ENCODE results near the gene PHACTR1. TPM values are rescaled to one million over a fixed set of nuclear protein-coding genes. Genes with fewer than 3 reads are reported as not detected.

PHACTR1 gene
- polyA plus RNA-seq, 1 donor, result 7.0 TPM

DNA sequence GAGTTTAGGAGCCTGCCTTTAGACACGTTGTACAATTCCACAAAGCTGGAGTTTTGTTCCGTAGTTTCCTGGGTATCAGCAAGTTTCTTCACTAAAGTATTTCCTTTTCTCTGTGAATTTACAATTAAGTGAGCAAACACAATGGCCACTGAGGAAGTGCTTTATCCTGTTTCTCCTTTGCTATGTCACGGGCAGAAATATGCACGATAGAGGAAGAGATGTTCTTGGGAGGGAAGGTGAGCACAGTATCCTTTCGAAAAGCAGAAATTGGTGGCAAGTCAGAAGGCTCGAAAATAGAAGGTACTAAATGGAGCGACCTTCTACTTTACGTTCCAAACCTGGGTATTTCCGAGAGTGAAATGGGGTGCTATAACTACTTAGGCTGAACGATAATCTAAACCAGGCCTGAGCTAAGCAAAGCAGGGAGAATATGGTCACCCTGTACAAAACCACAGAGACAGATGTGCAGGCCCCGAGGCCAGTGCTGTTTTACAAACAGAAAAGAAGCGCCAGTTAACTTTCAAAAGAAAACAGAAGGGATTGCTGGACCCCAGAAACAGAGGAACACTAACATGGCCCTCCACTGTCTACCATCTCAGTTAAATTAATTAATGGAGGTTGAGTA lies 352.1 kb downstream of the PHACTR1 start:
- no peak for DNase-seq (ENCODE audit: low read depth)

- DNase-seq (ENCODE audit: low read depth), result no peak
Measured at GRCh38 chr6:13071550-13072345, 355.2 kb downstream of the PHACTR1 start.

GRCh38 chr6:13072686-13073347 lies 356.2 kb downstream of the PHACTR1 start:
- no peak for DNase-seq (ENCODE audit: low read depth)

- DNase-seq (ENCODE audit: low read depth), result no peak
Measured at GRCh38 chr6:13074415-13075140, 358.0 kb downstream of the PHACTR1 start.

GRCh38 chr6:13075141-13075845 lies 358.7 kb downstream of the PHACTR1 start:
- DNase-seq (ENCODE audit: low read depth), result no peak

DNA sequence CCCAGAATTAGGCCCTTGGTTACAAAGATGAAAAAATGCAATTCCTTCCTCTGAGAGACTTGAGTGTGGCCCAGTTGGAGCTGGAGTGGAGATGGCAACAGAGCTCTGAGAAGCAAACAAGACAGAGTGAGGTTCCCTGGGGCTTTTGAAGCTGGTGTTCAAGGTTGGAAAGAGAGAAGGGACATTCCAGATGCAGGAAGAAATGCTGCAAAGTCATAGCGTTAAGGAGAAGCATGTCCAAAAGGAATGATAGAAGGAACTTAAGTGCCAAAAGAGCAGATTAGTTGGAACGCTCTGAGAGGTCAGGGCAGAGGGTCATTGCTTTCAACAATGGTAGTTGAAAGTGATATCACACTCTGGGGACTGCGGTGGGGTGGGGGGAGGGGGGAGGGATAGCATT lies 360.0 kb downstream of the PHACTR1 start:
- DNase-seq (ENCODE audit: low read depth), result no peak

GRCh38 chr6:13077117-13077516 lies 360.6 kb downstream of the PHACTR1 start:
- no peak for DNase-seq (ENCODE audit: low read depth)

DNA sequence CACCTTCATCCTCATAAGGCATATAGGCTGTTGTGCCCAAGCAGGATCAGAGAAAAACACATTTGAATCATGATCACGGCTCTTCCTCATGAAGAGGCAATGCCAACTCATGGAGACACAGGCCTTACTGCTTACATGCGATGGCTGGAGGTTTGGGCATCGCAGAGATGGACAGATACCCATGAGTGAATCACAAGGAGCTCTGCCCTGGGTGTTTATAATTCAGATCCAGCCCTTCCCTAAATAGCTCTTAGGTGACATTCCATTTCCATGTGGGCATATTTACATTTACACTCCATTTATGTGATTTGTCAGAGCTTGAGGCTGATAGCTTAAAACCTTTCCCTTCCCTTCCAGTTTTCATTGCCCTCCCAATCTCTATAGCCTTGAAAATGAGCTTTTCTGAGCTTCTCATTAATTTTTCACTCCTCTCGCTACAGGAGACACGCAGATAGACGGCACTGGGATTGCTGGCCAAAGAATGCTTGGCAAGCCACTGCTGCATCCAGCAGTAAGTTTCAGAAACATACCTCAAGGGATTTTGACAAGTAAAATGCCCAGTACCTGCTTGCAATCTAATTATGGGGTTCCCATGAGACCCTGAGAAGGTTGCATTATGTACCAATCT lies 362.6 kb downstream of the PHACTR1 start:
- no peak for DNase-seq (ENCODE audit: low read depth)

- no peak for DNase-seq (ENCODE audit: low read depth)
Measured at GRCh38 chr6:13080462-13081188, 364.1 kb downstream of the PHACTR1 start.

DNA sequence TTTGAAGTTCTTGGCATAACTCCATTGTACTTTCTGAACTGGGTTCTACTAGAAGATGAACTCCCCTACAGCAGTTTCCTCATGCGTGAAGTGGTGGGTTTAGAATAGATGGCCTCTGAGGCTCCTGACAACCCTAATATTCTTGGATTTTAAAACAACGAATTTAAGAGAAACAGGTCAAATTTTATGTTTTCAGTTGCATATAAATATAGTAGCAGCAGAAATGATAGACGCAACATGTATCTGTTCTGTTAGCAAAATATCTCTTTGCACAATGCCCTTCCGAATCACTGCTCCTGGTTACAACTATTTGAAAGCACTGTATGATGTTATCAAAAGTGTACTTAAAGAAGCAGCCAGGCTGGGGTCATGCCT lies 364.6 kb downstream of the PHACTR1 start:
- no peak for DNase-seq (ENCODE audit: low read depth)

GRCh38 chr6:13089296-13089994 lies 372.9 kb downstream of the PHACTR1 start:
- DNase-seq (ENCODE audit: low read depth), result no peak

GRCh38 chr6:13091192-13091591 lies 374.6 kb downstream of the PHACTR1 start:
- DNase-seq (ENCODE audit: low read depth), result no peak

DNA sequence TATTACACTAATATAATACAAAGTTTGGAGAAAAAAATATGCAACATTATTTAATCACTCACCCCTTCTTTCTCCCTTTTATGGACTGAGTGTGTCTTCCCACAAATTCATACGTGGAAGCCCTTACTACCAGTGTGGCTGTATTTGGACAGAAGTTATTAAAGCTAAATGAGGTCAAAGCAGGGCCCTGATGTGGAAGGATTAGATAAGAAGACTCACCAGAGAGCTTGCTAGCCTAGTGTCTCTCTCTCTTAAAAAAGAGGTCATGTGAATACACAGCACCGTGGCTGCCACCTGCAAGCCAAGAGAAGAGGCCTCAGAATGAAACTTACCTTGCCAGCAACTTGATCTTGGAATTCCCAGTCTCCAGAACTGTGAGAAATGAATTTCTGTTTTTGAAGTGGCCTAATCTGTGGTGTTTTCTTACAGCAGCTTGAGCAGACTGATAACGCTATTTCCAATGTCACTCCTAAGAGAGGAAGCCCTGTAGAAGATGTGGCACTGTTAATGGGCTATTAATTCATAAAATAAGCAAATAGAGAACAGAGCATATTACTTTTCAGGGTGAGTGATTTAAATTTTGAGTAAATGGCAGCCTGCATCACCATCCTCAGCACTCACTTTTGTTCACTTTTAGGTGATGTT lies 378.3 kb downstream of the PHACTR1 start:
- DNase-seq (ENCODE audit: low read depth), result no peak

DNA sequence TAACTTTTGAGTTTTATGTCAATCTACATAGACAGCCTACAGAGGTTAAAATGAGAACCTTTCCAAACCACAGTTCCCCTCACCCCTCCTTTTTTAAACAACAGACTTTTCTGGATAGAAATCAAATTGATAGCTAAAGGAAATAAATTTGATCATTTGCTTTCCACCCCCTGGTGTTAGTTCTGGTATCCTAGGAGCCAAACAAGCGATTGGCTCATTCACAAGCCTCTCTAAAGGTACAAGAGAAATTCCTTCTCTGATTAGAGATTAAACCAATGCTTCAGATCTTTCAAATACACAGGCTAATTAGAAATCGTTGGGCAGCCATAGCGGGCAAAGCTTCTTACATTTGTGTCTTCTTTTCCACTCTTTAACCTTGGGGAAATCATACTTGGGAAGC lies 379.5 kb downstream of the PHACTR1 start:
- no peak for DNase-seq (ENCODE audit: low read depth)

DNA sequence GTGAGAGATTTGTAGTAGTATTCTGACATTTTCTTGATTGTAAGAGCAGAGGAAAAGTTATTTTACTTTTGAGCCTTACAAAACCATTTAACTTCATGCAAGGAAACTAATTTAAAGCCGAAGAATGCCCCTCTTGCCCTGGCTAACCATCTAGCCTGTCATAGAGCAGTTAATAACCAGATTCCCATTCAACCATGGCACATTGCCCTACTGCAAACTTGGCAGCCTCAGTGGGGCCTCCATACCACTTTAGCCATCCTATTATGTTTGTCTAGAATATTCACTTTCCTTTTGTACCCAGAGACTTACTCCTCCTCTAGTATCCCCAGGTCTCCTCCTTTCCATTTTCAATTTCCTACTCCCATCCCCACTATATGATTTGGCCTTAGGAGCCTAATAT lies 380.9 kb downstream of the PHACTR1 start:
- DNase-seq (ENCODE audit: low read depth), result no peak

GRCh38 chr6:13098006-13098405 lies 381.4 kb downstream of the PHACTR1 start:
- no peak for DNase-seq (ENCODE audit: low read depth)

DNA sequence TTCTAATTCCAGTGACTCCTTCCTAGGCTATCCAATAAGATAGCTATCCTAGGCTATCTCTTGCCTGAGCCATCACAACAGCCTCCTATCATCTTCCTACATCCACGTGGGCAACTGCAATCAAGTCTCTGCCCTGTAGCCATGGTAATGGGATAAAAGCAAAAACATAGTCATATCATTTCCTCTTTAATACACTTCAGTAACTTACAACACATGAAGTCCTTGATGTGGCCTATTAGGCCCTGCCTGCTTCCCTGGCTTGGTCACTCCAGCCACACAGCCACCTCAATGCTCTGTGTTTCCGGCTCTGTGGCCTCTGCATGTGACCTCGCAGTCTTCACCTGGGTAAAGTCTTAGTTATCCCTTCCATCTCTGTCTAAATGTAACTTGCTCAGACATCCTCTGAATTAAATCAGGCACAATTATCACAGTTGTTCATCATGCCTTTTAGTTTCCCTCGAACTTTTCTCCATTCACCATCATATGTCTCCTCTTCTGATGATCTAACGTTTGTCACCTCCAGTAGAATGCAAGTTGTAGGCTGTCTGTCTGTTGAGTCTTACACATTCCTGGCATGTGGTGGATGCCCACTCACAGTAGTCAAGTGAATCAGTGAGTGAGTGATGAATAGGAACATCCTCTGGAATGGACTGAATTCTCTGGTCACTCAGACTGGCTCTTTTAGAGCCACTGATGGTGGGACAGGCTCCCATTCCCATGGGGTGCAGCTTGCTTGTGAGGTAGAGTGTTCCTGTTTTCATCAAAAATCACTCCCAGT lies 382.4 kb downstream of the PHACTR1 start:
- DNase-seq (ENCODE audit: low read depth), result no peak

DNA sequence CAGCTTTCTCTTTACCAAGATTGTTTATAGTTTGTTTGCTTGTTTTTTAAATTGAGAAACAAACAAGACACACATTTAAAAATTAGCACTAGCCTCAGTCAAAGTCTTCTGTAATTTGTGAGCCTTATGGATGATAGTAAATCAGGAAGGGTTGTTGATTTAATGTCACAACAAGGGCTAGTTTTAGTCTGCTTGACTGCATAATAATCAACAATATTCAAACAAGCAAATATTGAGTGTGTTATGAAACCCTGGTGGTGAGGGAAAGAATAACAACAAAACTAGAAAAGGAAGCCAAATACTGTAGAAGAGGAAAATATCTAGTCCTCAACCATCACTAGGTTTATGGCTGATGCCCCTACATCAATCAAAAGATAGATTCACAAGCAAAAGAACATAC lies 383.2 kb downstream of the PHACTR1 start:
- DNase-seq (ENCODE audit: low read depth), result no peak

DNA sequence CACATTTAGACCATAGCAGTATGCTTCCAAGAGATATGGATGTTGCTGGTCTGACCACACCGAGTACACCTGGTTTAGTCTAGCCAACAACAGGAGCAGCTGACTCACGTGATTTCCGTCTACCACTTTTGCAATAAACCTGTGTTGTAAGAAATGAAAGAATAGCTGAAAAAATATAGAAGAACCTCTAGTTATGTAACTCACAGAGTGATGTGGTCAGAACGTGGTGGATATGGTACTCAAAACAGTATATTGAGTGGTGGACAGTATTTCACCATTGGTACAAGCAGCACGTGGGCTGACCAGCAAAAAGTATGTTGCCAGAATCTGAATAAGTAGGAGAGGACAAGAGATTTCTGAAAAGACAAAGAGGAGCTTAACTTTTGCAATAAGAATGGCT lies 384.8 kb downstream of the PHACTR1 start:
- no peak for DNase-seq (ENCODE audit: low read depth)

All from forelimb muscle (tissue), 1 donor.